Activated CD4-positive, alpha-beta T cell treated with anti-CD3 and anti-CD28 coated beads, Interleukin-2, Interleukin-6, amounts not matched to agents 100 ng/mL and 50 ng/mL, durations not matched to agents 16 hours and 8 hours (primary cell): Measurements from ENCODE around the gene UQCC3.

Experiments used
- DNase-seq: peaks from one replicate; pipeline ENCODE4 v3.0.0-alpha.2; 2020

The UQCC3 gene

DNA sequence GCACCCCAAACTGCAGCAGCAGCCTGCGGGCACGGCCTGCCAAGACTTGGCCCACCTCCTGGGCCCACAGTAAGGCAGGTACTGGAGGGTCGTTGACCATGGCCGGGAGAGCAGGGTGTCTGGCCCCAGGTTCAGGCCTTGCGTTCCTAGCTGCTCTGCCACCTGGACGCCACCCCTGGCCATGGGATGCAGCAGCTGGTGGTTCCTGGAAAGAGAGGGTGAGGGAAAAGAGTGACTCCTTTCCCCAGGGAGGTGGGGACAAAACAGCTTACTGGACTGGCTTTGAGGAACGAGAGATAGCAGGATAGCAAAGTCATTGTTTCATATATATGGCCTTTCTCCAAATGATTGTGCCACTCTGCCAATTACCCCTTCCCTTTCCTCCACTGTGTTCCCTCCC lies 33.9 kb downstream of the UQCC3 start:
- DNase-seq, result no peak

- DNase-seq, result peak; percentile 96
These were observed 34.7 kb downstream of the UQCC3 start for GRCh38 chr11:62705880-62706849.

DNA sequence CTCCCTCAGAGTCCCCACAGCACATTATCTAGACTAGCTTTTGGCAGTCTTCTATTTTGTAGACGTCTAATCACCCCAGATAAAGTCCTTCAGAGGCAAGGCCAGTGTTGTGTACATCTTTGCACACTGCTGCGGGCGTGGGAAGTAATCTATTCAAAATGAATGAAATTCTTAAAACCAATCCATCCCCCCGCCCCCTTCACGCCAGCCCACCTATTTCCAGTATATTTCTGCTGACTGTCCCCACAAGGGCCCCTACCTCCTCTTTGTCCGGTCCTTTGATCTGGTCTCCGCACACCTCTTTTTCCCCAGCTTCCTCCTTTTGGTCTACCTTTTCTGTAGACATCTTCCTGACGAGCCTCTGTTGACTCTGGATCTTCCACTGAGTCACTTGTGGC lies 35.4 kb downstream of the UQCC3 start:
- no peak for DNase-seq

- DNase-seq, result no peak
These were observed 35.9 kb downstream of the UQCC3 start, which contains the start of the genes BSCL2 and GNG3 for GRCh38 chr11:62707277-62707861. BSCL2 (minus strand) TSS chr11:62707424; CDS start chr11:62707195, 229 bp downstream. GNG3 (plus strand) TSS chr11:62707676; CDS start chr11:62708296, 620 bp downstream.

DNA sequence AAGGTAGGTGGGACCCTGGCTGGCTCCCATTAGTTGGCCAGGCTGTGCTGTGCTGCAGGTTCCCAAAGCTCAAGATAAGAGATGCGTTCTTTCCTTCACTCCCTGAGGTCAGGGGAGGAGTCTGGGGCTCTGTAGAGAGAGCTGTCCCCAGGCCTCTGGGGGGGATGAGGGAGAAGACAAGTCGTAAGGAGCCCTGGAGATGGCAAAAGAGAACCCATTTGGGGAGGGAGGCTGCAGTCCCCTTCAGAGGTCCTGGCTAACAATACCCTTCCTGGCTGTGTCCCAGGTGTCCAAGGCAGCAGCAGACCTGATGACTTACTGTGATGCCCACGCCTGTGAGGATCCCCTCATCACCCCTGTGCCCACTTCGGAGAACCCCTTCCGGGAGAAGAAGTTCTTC lies 36.9 kb downstream of the UQCC3 start:
- no peak for DNase-seq

DNA sequence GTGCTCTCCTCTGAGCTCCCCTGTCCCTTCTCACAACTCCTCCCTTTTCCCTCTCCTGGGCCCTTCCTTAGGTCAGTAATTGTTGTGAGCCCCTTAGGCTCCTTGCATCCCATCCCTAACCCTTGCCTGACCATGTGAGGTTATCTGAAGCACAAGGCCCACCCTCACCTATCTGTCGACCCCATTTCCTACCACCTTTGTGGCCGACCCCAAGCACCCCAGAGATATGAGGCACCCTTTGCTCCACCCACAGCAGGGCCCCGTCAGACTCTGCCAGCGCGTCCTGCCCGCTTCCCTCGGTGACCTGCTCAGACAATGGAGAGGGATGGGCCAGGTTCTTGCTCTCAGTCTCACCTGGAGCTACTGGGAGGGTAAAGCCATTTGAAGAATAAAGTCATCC lies 37.3 kb downstream of the UQCC3 start:
- DNase-seq, result no peak

GRCh38 chr11:62709247-62710000 lies 38.0 kb downstream of the UQCC3 start:
- peak; percentile 98 for DNase-seq

DNA sequence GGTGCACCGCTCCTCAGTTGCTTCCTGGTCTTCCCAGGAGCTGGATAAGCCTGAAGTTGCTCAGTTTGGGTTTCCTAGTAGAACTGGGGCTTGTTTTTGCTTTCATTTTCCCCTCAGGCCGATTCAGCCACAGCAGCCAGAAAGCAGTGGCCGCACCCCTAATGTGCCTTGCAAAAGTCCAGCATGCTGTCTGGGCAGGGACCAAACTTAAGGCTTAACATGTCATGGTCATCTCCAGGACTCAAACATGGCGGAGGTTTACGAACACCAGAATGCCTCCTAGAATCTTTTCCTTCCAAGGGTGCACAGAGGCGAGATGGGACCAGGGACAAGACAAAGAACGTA lies 38.5 kb downstream of the UQCC3 start:
- DNase-seq, result no peak

GRCh38 chr11:62712276-62712812 lies 40.9 kb downstream of the UQCC3 start:
- DNase-seq, result no peak

- no peak for DNase-seq
These were observed 41.4 kb downstream of the UQCC3 start for GRCh38 chr11:62712861-62713260.

- DNase-seq, result no peak
These were observed 41.9 kb downstream of the UQCC3 start for GRCh38 chr11:62713343-62713742.

- no peak for DNase-seq
These were observed 44.0 kb downstream of the UQCC3 start for GRCh38 chr11:62715150-62716130.

DNA sequence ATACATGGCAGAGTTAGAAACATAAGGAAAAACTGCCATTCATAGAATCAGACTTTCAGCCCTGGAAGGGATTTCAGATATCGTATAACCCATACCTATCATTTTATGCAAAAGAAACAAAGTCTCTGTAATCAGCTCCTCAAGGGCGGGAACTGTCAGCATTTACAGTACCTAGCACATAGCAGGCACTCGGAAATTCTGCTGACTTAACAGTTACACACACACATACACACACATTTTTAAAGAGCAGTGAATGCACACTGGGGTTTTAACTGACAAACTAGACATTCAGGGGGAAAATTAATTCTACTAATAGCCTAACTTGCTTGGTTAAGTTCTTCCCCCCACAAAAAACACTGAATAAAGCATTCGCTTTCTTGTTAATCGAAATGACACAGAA lies 44.7 kb downstream of the UQCC3 start:
- no peak for DNase-seq

DNA sequence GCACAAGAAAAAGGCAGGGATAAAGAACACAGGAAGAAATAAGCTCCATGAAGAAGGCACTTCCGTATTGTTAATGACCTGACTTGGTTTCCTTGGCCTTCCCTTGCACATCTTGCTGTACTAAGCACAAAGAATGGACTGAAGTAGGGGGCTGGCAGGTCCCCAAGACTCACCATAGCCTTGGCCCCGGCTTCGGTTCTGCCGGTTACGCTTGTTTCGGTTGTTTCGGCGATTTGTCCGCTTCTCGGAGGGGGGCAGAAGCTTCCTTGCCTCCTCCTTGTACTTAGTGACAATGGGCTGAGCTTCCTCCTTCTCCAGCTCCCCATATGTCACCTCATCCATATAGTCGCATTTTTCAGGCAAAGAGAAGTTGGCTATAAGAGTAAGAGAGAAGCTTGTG lies 45.3 kb downstream of the UQCC3 start:
- no peak for DNase-seq

GRCh38 chr11:62719302-62719978 lies 48.0 kb downstream of the UQCC3 start:
- no peak for DNase-seq

- no peak for DNase-seq
These were observed 50.5 kb downstream of the UQCC3 start for GRCh38 chr11:62721994-62722393.
